ENCODE data around the gene TFB1M.

Gene TFB1M

DNA sequence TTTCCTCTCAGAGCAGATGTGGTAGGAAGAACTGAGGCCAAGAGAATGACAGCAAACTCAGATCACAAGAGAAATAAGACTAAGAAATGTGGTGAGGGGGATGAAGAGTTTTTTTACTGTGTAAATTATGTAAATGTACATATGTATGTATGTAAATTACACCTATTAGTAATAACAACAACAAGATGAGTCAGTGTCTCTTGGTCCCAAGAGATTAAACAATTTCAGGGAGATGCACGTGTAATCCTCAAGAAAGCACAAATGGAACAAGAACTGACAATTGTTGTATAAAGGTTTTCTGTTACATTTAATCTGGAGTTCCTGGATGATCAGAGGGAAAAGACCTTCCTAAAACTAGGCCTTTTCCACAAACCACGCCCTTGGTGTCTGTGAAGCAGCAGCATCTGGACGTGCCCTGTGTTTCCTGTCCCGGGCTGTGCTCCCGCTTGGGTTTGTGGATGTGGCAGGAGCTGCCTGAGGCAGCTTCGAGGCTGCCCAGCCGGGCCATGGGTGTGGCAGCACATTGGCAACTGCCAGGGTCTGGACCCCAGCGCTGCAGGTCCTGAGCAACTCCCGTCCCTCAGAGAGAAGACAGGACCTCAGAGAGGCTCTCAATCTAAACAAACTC lies 49.5 kb downstream of the TFB1M start:
- peak in 1 of 2 experiments; percentile 7 for DNase-seq (ENCODE audit: low read depth in 2 of 2)

- DNase-seq (ENCODE audit: low read depth in 2 of 2): no peak
Measured at GRCh38 chr6:155263373-155264063, 50.8 kb downstream of the TFB1M start, which contains the start of gene CLDN20. Gene CLDN20 (plus strand): TSS chr6:155264013. CDS start chr6:155275720, 11,707 bp downstream.

DNA sequence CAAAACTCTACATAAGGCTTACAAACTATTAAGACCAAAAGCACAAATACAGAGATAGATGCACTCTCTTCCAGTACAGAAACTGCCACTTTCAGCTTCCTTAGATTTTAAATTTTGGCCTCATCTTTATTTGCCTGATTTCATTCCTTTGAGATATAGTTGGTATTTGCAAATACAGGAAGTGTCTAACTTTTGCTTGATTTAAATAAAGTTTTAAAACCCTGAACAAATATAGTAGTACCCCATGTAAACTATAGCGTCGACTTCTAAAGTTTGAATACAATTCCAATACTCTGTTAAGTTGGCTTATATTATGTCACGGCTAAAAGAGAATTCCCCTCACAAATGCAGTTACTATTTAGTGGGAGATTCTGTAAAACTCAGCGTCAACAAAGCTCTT lies 51.6 kb downstream of the TFB1M start:
- DNase-seq (ENCODE audit: low read depth in 2 of 2): no peak

DNA sequence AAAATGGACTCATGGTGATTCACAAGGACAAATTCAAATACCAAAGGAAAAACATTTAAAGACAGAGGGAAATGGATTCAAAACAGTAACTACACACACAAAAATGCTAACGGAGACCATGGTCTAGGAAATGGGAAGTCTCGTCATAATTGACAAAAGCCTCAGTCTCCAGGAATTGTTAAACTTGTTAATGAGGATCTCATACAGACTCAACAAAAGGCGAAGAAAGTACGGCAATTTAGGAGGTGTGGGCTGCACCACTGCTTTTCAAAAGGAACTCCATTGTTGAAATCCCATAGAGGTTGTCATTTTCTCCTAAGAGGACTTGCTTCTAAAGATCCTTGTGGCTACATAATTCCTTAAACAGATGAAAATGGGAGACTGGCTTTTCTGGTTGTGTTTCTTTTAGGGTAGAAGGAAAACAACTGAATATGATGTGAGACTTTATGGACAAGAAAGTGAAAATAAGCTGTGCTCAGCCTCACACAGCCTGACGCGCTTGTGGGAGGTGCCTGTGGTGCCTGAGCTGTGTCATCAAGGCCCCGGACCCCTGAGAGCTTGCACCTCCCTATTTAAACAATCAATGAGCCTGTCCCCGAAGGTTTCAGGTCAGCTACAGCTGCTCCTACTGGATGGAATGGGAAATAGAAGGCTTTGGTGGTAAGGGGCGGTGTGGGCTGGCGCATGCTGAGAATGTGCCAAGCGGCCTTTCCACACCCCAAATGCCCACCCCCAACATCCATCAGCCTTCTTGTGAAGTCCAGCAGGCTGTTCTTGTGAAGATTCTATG lies 53.0 kb downstream of the TFB1M start:
- no peak for DNase-seq (ENCODE audit: low read depth in 2 of 2)

GRCh38 chr6:155260686-155261085 lies 53.6 kb downstream of the TFB1M start:
- DNase-seq (ENCODE audit: low read depth in 2 of 2): no peak

DNA sequence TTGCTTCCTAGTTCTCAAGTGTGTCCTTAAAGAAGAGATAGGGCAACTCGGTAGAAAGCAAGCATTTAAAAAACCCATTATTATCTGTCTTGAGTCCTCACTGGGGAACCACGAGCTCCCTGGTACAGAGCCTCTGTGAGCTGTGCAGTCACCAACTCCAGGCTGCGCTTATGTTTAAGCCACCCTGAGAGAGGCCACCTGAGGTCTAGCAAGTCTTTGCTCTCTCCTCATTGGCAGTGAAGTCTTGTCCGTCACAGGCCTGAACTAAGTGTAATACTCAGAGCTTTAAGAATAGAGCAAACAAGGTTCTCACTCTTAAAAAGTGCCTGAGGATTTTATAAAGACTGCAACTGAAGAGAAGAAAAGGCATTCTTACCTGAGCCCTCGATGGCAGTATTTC lies 54.4 kb downstream of the TFB1M start:
- DNase-seq (ENCODE audit: low read depth in 2 of 2): no peak

GRCh38 chr6:155259204-155259603 lies 55.1 kb downstream of the TFB1M start:
- DNase-seq (ENCODE audit: low read depth in 2 of 2): no peak

- no peak for DNase-seq (ENCODE audit: low read depth in 2 of 2)
Measured at GRCh38 chr6:155257796-155258195, 56.5 kb downstream of the TFB1M start.

GRCh38 chr6:155256122-155256795 lies 58.0 kb downstream of the TFB1M start:
- peak in 1 of 2 experiments; percentile 9 for DNase-seq (ENCODE audit: low read depth in 2 of 2)

DNA sequence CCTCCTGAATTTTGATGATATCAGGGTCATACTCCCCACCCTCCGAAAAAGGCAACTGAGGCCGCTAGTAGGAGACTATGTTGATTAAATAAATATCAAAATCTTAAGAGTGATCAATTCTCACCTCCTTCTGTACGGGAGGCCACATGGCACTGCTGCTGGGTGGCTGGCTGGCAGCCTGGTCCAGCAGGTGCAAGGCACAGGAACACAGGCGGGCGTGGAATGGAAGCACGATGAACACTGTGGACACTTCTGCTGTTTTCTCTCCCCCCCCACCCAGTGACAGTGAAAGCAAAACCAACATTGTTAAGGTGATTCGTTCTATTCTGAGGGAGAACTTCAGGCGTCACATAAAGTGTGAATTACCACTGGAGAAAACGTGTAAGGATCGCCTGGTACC lies 60.1 kb downstream of the TFB1M start:
- DNase-seq (ENCODE audit: low read depth in 2 of 2): no peak

GRCh38 chr6:155253337-155253736 lies 60.9 kb downstream of the TFB1M start:
- DNase-seq (ENCODE audit: low read depth in 2 of 2): no peak

DNA sequence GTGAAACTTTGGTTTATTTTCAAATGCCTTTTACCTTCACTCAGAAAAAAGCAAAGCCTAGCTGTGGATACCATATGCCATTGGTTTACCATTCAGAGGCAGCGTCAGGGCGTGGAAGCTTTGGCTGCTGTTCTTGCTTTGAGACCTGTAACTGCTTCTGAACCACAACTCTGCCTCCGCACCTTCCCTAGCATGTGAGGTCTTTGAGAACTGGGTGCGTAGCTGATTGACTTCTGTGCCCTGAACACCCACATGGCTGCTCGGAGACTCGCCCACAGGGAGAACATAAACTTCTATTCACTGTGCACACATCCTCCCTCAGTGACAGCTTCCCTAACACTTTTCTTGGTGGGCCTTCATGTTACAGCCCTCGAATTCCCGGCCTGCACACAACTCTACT lies 61.7 kb downstream of the TFB1M start:
- DNase-seq (ENCODE audit: low read depth in 2 of 2): no peak

GRCh38 chr6:155250701-155251381 lies 63.4 kb downstream of the TFB1M start:
- no peak for DNase-seq (ENCODE audit: low read depth in 2 of 2)

DNA sequence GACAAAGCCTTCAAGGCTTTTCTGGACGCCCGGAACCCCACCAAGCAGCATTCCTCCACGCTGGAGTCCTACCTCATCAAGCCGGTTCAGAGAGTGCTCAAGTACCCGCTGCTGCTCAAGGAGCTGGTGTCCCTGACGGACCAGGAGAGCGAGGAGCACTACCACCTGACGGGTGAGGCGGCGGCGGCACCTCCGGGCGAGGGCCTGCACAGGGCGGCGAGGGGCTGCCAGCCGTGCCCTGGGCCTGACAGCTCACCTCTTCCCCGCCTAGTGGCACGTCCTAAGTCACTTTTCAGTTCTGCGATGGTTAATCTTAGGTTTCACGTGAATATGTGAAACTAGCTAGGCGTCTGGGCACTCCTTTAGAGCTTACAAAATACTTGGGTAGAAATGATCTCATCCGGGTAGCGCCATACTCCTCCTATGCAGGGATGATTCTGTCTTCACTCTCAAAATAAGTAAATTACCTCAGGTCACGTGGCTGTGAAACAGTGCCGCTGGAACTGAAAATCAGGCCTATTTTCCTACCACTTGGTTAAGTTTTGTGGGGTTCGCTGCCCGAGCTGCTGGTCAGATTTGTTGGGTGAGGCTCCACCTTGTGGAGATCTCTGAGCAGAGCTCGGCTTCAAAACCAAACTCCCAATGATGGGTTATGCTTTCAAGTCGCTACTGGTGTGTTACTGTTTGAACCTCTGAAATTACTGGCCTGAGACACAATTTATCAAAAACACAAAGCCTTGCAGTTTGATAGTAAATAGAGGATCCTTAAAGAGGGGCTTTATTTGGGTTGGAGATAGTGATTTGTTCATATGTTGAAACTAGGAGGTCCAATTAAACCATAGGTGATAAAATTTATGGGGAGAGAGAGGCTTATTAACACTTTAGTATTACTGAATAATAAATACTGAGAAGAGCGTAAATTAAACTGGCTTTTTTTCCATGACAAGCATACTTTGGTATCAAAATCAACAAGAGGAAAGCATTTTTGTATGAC lies 66.0 kb downstream of the TFB1M start:
- DNase-seq (ENCODE audit: low read depth in 2 of 2): peak in 1 of 2 experiments; percentile 50

- DNase-seq (ENCODE audit: low read depth in 2 of 2): peak; percentile 68 to 69
Measured at GRCh38 chr6:155247618-155248007, 66.7 kb downstream of the TFB1M start.

GRCh38 chr6:155246825-155247224 lies 67.5 kb downstream of the TFB1M start:
- DNase-seq (ENCODE audit: low read depth in 2 of 2): no peak

DNA sequence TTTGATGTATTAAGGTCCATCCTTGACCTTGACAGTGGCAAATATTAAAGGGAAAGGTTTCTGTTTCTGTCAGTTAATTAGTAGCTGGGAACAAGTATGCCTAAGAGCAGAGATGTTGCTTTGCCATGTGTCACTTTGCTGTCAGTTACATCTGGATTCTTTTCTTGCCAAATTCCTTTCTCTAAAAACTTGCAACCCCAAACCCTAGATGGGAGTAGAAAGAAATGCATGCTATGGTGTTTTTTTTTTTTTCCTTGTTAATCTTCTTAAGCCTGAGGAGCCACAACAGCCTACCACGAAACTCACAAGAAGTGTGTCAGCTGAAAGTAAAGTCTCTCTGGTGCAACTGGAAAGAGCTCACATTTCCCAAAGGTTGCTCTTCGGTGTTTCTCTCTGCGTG lies 68.5 kb downstream of the TFB1M start:
- DNase-seq (ENCODE audit: low read depth in 2 of 2): peak; percentile 49 to 52

DNA sequence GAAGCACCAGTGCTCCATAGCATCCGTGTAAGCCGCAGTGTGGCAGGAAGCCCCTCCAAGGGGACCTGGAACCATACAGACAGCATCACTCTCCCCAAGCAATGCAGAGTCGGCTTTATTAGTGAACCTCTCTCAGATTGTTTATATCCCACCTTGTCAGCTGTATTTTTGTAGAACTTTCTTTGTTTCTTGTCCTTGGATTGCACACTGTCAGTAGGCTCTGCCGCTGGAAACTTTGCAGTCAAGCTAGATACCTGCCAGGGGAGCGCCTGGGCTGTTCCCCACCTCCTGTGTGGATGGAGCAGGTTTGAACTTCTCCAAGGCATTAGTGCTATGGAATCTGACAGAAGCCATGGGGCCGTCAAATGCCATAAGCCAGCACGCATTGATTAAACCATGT lies 69.1 kb downstream of the TFB1M start:
- no peak for DNase-seq (ENCODE audit: low read depth in 2 of 2)

DNA sequence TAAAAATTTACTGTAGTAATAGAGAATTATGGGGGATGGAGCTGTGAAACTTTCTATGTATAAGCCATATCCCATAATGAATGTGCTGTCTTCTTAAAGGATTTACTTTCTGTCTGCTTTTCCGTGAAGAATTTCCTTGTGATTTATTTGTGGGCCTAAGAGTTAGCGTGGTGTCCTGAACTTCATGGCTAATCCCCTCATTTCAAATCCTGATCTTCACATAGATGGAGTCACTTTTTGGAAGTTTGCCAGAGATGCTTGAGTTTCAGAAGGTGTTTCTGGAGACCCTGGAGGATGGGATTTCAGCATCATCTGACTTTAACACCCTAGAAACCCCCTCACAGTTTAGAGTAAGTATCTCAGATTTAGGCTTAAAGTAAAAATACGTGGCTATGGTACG lies 69.8 kb downstream of the TFB1M start:
- DNase-seq (ENCODE audit: low read depth in 2 of 2): no peak

GRCh38 chr6:155241966-155242365 lies 72.3 kb downstream of the TFB1M start:
- DNase-seq (ENCODE audit: low read depth in 2 of 2): no peak
